ENCODE results near the gene MMEL1.

DNA sequence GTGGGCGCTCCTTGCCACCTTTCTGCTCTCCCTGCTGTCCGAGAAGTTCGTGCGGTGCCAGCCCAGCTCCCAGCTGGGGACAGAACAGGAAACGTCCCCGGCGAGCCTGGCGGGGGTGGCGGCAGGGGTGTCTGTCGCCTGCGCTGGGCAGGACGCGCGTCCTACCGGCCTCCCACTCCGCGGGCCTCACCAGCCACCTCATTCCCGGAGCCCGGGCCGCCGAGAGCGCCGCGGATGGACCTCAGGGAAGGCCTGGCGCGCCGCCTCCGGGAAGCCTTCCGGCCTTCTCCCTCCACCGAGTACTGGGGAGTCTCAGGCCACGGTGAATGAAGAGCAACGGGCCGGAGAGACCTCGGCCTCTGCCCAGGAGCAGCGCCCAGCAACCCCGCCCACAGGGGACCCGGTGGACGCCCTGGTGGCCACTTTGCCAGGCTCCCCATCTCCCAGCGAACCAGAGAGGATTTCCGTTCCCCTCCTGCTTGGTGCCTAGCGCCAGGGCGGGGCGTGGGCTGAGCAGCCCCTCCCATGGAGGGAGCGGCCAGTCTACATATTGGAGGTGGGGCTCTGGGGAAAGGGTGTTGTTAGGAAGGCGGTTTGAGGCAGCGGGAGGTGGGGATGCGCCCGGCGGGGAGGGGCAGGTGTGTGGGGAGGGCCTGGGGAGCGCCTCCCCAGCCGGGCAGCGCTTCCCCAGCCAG, 86.2 kb downstream of the MMEL1 start:
- TF ChIP-seq EZH2 (IDR thresholded peaks at IDR 0.05; ENCODE audit: borderline replicate concordance): no peak
- TF ChIP-seq, protein P1, sequence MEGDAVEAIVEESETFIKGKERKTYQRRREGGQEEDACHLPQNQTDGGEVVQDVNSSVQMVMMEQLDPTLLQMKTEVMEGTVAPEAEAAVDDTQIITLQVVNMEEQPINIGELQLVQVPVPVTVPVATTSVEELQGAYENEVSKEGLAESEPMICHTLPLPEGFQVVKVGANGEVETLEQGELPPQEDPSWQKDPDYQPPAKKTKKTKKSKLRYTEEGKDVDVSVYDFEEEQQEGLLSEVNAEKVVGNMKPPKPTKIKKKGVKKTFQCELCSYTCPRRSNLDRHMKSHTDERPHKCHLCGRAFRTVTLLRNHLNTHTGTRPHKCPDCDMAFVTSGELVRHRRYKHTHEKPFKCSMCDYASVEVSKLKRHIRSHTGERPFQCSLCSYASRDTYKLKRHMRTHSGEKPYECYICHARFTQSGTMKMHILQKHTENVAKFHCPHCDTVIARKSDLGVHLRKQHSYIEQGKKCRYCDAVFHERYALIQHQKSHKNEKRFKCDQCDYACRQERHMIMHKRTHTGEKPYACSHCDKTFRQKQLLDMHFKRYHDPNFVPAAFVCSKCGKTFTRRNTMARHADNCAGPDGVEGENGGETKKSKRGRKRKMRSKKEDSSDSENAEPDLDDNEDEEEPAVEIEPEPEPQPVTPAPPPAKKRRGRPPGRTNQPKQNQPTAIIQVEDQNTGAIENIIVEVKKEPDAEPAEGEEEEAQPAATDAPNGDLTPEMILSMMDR (IDR thresholded peaks at IDR 0.05; ENCODE audit: poor library complexity): no peak

All from hepatocyte (in vitro differentiated cells).